Ammon's horn (tissue), 1 donor: ENCODE data around the gene PSMC3IP.
"Not testable (repeated sequence)": the region's sequence is repeated elsewhere in the genome, so short reads cannot be mapped to it uniquely, and the experiment has no call there.

Experiments used
- DNase-seq: peaks from one replicate; pipeline ENCODE4 v3.0.0-alpha.2; 2016; ENCODE audit warnings: low spot score

Gene PSMC3IP, protein sequence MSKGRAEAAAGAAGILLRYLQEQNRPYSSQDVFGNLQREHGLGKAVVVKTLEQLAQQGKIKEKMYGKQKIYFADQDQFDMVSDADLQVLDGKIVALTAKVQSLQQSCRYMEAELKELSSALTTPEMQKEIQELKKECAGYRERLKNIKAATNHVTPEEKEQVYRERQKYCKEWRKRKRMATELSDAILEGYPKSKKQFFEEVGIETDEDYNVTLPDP

DNA sequence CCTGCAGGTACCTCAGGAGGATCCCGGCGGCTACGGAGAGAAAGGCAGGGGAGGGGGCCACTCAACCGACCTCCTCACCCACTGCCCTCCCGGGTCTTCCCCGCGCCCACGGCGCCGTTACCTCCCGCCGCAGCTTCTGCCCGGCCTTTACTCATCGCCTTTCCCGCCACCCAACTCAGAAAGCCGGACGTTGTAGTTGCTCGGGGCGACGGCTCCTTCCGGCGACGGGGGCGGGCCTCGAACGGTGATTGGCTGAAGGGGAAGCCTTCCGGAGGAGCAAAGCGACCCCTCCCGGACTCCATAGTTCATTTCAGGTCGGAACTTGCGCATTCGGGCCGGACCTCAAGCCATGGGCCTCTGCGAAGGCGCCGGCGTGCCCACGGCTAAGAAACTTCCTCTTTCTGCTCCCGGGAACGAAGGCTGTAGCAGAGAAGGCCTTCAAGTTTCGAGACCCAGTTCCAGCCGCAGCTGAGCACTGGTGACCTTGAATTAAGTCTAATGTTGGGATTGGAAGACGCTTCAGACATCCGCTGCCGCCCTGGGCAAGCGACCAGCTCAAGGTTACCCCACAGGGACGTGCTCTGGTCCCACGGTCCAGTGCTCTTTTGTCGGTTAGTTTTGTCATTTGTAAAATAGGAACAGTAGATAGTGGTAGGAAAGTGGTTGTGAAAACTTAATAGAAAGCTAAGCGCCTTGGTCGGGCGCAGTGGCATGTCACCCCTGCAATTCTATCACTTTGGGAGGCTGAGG lies at the start of gene PSMC3IP:
Gene PSMC3IP, minus strand, starts transcription at position 198 of the 750 bp plus-strand sequence. Its CDS starts 43 bp downstream, at position 155.
- DNase-seq = peak; percentile 96

DNA sequence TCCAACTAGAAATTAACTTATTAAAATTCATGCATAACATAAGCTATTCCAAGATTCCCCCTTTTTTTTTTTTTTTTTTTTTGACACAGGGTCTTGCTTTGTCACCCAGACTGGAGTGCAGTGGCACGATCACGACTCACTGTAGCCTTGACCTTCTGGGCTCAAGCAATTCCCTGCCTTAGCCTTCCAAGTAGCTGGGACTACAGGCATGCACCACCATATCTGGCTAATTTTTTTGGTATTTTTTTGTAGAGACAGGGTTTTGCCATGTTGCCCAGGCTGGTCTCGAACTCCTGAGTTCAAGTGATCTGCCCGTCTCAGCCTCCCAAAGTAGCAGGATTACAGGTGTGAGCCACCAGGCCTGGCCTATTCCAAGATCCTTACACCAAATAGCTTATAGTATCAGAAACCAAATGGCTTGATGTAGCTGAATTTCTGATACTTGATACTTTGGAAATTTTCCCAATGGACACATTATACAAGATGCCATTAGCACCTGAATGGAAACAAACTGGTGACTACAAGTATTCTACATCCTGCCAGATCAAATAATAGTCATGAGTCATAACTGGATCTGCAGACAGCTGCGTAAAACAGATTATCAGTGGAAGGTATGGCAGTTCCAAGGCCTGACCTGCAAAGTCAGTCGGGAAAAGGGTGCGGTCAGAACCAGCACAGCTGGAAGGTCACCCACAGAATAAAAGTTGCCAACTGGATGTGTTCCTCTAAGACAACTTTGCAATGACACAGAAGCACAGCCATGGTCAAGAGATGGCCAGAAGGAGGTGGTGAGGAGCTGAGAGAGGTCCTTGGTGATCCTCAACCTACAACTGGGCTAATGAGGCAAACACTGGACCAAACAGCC lies 46.4 kb upstream of the PSMC3IP start:
- no peak for DNase-seq

DNA sequence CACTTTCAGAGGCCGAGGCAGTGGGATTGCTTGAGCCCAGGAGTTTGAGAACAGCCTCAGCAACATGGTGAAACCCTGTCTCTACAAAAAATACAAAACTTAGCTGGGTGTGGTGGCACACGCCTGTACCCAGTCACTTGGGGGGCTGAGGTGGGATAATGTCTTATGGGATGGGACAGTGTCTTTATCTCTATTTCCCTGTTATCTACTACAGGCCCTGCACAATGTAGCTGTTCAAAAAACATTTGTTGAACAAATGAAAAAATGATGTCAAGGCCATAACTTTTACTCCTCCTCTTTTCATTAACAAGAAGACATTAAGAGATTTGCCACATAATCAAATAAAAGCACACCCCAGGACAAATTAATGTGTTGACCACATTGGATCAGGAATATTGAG lies 45.7 kb upstream of the PSMC3IP start:
- no peak for DNase-seq

DNA sequence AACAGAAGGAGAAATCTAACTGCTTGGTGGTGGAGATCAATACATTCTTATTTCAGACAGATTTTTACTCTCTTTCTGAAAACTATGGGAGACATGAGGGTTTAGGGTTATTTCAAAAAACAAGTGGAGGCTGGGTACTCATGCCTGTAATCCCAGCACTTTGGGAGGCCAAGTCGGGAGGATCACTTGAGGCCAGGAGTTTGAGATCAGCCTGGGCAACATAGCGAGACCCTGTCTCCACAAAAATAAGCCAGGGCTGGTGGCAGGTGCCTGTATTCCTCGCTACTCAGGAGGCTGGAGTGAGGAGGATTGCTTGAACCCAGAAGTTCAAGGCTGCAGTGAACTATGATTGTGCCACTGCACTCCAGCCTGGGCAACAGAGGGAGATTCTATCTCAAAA lies 44.5 kb upstream of the PSMC3IP start:
- DNase-seq = not testable (repeated sequence)

DNA sequence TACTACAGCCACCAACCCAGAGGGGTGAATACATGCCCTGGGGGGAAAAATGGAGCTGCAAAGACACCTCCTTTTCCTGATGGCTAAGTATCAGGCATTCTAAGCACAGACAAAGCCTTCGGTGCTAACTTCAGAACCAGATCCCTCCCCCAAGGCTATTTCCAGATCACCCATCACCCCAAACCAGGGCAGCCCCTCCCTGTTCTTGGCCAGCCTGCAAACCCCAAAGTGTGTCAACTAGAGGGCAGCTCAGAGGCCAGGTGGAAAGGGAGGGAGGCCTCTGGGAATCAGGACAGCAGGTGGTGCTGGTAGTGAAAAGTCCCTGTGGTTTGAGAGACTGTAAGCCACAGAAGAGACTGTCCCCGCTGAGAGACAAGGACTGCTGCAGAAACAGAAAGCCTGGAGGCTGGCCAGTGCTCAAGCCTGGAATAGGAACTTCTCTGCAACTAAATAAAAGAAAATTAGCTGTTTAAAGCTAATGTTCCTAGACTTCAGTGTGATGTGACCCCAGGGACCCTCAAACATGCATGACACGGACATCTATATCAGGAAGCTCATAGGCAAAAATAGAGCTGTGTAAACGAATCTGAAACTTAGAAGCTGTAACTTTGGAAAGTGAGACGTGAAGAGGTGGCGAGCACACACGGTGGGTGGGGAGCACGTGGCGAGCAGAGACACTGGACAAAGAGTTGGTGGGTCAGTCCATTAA lies 41.1 kb upstream of the PSMC3IP start:
- peak; percentile 15 for DNase-seq

DNA sequence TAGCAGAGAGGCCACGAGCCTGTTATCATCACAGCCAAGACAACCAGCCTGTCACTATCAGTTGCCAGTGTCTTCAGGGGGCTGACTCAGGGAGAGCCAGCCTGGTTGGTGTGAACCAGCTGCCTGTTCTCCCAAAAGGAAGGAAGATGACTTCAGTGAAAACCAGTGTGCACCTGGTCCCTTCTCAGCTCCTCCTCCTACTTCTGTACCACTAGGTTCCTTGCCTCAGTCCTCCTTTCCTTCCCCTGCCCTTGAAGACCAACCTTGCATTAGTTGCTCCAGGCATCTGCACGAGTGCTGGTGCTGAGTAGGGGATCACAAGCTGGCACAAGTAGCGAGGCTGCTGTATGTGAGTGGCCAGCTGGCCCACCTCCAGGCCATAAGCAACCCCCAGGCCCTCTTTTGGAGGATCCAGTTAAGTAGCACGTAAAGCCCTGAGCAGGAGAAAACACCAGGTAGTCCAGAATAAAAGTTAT lies 40.5 kb upstream of the PSMC3IP start:
- DNase-seq = no peak

DNA sequence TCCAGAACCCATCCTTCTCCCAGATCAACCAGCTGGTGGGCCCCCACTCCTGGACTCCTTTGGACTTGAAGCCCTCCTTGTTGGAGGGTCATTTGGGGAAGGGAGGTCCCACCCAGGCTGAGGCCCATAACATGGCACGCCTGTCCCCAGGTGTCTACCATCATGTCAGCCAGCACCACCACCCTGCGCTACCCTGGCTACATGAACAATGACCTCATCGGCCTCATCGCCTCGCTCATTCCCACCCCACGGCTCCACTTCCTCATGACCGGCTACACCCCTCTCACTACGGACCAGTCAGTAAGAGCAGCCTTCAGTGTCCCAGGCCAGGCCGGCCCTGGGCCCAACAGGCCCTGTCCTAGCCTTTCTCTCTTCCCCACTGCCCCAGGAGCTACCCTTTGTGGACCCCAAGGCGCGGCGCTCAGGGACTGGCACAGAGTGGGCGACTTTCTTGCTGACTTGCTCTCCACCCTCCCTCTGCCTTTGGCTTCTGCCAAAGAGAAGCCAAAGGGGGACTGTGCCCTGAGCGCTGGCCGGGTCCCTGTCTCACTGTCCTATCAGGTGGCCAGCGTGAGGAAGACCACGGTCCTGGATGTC lies 36.3 kb upstream of the PSMC3IP start:
- no peak for DNase-seq

DNA sequence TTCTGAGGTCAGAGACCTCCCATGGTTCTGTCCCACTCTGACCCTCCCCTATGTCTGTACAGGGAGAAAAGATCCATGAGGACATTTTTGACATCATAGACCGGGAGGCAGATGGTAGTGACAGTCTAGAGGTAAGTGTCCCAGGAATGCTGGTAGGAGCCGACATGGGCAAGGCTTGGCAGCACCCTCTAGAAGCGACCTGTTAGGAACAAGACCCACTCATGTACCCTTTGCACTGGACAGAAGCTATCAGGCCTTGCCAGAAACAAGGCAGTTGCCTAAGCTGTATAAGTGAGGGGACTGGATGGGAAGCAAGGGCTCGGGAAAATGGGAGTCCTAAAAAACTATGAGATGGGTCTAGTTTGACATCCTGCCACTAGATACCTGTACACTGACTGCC lies 34.5 kb upstream of the PSMC3IP start:
- DNase-seq = no peak

DNA sequence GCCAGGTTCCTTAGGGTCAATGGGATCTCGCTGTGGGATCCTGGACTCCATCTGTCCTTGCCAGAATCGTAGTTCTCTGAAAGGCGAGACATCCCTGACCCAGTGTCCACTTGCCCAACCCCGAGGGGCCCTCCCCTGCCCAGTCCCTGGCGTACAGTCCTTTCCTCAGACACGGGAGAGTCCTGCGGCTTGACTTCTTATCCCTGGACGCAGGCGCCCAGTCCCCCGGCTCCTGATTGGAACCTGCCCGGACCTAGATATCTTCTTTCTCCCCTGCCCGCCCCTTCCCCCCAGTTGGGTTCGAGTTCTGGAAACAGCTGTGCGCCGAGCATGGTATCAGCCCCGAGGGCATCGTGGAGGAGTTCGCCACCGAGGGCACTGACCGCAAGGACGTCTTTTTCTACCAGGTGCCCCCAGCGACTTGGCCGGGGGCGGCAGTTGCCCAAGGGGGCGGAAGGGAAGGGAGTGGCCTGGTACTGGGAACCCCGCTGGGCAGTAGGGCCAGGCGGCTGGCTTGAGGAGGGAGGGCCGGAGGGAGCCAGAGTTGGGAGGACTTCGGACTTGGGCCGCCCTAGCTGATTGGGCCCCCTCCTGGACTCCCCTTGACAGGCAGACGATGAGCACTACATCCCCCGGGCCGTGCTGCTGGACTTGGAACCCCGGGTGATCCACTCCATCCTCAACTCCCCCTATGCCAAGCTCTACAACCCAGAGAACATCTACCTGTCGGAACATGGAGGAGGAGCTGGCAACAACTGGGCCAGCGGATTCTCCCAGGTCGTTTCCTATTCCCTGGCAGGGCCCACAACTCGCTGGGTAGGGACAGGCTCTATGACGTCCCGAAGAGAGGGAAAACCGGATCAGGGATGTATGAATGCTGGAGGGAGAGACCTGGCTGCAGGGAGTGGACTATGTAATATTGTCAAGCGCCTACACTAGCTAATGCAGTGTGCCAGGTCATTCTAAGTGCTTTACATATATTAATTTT lies 32.6 kb upstream of the PSMC3IP start:
- not testable (repeated sequence) for DNase-seq

DNA sequence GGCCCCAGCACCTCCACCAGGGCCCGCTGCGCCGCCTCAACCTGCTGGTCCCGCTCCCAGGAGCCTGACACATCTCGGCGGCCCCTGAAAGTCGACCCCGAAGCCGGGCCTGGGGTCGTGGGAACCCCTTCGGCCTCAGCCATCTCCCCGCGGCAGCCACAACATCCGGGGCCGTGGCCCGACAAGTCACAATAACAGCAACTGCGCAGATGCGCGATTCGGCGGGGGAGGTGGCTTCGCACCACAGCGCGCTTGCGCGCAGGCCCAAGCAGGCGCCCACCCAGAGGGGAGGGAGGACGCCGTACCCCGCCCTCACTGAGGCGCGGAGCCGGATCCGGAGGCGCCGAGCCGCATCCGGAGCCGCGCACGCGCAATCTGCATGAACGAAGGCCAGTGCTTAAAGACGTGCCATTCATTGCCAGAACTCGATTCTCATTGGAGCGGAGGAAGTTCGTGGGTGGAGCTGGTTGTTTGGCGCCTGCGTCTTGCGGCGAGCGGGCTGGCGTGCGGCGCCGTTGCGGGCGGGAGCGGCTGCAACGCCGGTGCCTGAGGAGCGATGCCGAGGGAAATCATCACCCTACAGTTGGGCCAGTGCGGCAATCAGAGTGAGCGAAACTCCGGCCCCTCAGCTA lies 31.8 kb upstream of the PSMC3IP start, which contains the start of the genes RETREG3 and TUBG1:
Gene RETREG3, minus strand, starts transcription at position 193 of the 632 bp plus-strand sequence. Its CDS starts 50 bp downstream, at position 143.
Gene TUBG1, plus strand, starts transcription at position 502 of the 632 bp plus-strand sequence. Its CDS starts 55 bp downstream, at position 557.
- peak; percentile 99 for DNase-seq

DNA sequence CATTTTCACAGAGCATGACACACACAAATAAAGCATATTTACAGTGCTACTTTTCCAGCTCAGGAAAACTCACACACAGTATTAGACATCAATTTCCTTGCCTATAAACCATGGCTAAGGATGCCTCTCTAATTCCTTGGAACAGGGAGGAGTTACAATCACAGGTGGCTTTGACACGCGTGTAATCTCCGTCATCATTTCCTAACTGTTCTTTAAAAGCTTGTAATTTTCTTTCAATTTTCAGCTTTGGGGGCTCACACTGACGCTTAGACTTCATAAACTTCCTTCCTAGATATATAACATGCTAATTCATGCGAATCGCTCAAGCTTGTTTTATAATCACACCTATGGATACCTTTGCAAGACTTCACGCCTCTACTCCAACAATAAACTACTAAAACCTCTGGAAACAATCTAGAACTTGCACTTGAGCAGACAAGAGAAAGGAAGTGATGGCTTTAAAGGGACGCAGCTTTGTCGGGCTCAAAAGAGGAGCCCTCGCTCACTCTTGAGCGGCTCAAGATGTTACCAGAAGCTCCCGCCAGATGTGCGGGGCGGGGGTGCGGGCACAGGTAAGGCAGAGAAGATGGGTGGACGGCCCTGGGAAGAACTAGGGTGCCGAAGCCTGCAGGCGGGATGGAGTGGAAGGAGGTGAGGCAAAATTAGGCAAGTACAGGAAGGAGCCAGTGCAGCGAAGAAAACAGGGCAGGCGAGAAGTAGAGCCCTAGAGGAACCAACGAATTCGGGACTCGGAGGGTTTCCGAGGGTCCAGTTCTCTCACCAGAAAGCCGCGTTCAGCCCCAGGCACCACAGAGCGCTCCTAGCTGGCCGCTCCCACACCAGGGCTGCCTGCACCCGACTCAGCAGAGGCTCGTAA lies 31.0 kb upstream of the PSMC3IP start:
- DNase-seq = no peak

DNA sequence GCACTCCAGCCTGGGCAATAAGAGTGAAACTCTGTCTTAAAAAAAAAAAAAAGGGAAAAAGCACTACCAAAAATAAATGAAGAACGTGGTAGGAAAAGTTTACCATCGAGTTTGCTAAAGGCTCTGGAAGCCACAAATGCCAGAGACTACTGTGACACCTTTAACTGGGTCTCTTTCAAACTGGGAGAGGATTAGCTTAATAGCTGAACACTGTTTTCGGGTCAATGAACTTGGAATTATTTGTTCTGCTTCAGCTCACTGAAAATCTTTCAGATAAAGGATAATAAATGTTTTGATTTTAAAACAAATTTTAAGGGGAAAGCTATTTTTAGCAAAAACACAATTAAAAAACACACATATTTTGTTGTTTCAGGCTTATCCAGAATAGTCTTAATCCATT lies 30.2 kb upstream of the PSMC3IP start:
- no peak for DNase-seq

DNA sequence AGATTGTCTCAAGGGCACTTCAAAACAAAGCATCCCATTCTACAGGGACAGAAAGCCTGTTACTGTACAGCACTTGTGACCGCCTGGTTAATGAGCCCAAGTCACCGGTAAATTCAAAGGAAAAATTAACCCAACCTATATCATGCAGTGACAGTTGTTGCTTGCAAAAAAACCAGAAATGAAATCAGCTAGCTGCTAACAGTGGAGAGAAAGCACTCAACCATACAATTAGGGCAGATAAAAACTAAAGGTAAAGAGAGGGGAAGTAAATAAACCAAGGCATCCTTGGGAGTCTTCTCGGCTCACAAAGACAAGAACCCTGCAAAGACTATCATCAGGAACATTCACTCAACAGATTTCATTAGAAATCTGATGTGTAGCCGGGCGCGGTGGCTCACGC lies 25.8 kb upstream of the PSMC3IP start:
- no peak for DNase-seq

DNA sequence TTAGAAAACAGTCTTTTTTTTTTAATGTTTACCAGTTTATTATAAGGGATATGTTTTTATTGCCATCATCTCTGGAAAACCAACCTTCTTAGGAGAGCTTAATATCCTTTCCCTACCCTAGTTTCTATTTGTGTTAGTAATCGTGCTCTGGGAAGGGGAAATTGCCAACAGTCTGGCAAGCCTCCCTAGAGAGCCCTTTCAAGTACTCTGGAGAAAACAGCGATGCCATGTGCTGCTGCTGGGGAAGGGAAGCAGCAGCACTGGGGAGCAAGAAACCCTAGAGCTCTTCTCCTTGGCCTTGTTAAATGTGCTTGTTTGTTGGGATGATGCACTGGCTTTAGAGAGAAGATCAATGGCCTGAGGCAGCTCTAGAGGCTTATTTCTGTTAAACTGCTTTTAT lies 21.4 kb upstream of the PSMC3IP start:
- DNase-seq = peak; percentile 48

DNA sequence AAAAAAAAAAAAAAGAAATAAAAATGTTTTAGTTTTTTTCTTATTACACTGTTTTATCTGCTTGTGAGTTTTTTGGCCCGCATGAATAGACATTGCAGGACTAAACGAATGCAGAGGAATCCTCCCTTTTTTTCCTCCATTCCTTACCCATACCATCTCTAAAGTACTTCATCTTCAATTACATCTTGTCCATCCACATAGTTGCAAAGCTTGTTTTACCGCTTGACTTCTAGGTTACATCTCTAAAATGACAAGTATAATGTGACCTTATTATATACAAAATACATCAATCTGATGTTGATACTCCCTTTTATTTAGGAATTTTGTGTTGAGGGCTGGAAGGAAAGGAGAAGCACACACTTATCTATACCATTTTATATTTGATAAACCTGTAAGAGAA lies 18.9 kb upstream of the PSMC3IP start:
- DNase-seq = no peak

DNA sequence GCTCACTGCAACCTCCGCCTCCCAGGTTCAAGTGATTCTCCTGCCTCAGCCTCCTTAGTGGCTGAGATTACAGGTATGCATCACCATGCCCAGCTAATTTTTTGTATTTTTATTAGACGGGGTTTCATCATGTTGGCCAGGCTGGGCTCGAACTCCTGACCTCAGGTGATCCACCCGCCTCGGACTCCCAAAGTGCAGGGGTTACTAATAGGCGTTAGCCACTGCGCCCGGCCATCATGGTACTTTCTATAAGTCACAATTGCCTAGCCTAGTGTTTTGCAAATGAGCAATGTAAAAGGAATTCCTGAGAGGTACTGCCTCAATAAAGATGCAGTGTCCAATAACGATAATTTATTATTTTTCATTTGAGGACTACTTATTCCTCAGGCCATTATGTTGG lies 13.9 kb upstream of the PSMC3IP start:
- no peak for DNase-seq

DNA sequence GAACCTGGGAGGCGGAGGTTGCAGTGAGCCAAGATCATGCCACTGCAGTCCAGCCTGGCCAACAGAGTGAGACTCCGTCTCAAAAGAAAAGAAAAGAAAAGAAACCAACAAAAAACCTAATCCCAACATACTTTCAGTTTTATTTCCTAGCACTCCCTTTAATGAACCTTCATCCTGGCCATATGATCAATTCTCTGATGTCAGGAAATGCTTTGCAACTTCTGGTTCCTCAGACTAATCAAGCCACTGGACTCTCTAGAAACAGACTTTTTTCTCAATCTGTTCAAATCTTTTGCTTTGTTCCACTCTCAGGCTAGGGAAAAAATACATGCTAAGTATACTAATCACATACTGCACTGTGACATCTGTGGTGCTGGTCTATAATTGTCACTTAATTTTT lies 13.4 kb upstream of the PSMC3IP start:
- DNase-seq = no peak

DNA sequence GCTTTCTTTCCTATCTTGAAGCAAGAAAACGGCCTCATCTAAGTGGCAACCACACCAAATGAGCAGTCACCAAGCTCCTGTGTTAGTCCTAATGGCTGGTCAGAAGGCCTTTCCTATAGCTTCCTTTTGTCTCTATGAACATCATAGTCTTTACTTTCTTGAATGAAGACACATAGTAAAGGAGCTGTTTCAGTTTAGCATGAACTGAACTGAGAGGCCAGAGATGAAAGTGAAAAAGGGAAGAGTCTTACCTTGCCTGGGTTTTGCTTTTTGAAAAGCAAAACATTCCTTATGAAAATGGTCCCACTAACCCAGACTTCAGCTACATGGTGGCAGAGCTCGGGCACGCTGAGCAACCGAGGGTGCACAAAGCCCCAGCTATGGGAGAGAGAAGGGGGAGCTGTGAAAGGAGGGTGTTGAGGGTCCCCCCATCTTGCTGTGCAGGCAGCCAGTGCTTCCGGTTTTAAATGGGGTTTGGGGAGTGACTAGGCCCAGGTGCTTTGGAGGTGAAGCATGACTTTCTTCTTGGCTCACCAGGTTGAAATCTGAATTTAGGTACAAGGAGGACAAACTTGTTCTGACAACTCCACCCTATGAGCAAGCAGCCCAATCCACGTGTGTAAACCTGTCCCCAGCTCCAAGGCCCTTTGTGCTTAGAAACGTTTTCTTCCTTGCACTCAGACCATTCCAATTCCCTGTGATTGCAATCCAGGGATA lies 9.1 kb upstream of the PSMC3IP start:
- no peak for DNase-seq
